Measurements from ENCODE around the gene DDX46. TPM values are rescaled to one million over a fixed set of nuclear protein-coding genes. Genes with fewer than 3 reads are reported as not detected.

The DDX46 gene
- total and polyA plus RNA-seq, 2 donors (not counting 1 experiment from before 2014, with no cell fraction given) = 15.4 to 80.9 TPM

DNA sequence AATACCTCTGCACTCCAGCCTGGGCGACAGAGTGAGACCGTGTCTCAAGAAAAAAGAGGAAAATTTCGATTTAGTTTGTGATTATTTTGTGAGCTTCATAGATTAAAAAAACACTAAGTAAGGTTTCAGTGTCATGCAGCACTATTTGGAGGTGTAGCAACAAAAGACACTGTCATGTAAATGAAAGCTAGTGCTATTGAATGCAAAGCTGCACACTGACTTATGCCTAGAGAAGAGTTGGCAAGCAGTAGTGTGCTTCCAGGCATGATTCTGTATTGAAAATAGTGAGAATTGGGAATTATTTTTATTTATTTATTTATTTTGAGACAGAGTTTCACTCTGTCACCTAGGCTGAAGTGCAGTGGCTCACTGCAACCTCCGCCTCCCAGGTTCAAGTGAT, 34.5 kb downstream of the DDX46 start:
- H3K9me3 Mint-ChIP-seq (ENCODE audit: insufficient read depth) = no peaks in the 10 kb centered on the region
- no peaks in the 10 kb centered on the region for H3K9me3 ChIP-seq (ENCODE audit: control extremely low read depth in 1 of 3, control insufficient read depth in 2 of 3, insufficient read depth in 1 of 3, low read length in 2 of 3)
- POLR2A ChIA-PET = no interaction called here
- H3K27ac Mint-ChIP-seq = no peak overlapping the region
- H2AFZ ChIP-seq (ENCODE audit: insufficient read depth, low read depth, low read length, poor library complexity, severe bottlenecking) = no peak overlapping the region
- ATAC-seq (ENCODE audit: low read depth) (no peak), DNase-seq (no peak)
- CTCF ChIA-PET = interaction anchor here (0.6 kb wide), 2 partner anchors 56 to 109 kb away, joined by 3 read pairs; no protein-coding TSS in a partner anchor
- H3K4me3 Mint-ChIP-seq = no peak overlapping the region
- H3K27me3 Mint-ChIP-seq = no peaks in the 10 kb centered on the region
- intact Hi-C loops (cut with micrococcal nuclease) = no loop called here
- peaks cover 4% of the 10 kb centered on the region for H3K79me2 ChIP-seq (ENCODE audit: control insufficient read depth, insufficient read depth, low read length)
- H3K4me3 ChIP-seq (ENCODE audit: control extremely low read depth in 1 of 5, extremely low read depth in 1 of 5, insufficient read depth in 1 of 5, low read depth in 2 of 5, low read length in 4 of 5) = no peak overlapping the region
- H3K4me1 Mint-ChIP-seq = no peaks in the 10 kb centered on the region
- H3K27ac ChIP-seq (ENCODE audit: low read length in 2 of 2) = no peak overlapping the region
- TF ChIP-seq, protein P1, sequence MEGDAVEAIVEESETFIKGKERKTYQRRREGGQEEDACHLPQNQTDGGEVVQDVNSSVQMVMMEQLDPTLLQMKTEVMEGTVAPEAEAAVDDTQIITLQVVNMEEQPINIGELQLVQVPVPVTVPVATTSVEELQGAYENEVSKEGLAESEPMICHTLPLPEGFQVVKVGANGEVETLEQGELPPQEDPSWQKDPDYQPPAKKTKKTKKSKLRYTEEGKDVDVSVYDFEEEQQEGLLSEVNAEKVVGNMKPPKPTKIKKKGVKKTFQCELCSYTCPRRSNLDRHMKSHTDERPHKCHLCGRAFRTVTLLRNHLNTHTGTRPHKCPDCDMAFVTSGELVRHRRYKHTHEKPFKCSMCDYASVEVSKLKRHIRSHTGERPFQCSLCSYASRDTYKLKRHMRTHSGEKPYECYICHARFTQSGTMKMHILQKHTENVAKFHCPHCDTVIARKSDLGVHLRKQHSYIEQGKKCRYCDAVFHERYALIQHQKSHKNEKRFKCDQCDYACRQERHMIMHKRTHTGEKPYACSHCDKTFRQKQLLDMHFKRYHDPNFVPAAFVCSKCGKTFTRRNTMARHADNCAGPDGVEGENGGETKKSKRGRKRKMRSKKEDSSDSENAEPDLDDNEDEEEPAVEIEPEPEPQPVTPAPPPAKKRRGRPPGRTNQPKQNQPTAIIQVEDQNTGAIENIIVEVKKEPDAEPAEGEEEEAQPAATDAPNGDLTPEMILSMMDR (IDR thresholded peaks at IDR 0.05) = no peak
- no peak for TF ChIP-seq EZH2 (IDR thresholded peaks at IDR 0.05; ENCODE audit: borderline replicate concordance, insufficient read depth, low read depth, low read length, poor library complexity, severe bottlenecking)
- H3K27me3 ChIP-seq (replicated peaks in 1 of 4; ENCODE audit: control extremely low read depth in 1 of 4, control insufficient read depth in 3 of 4, insufficient read depth in 4 of 4, low read length in 3 of 4) = no peaks in the 10 kb centered on the region
- WGBS (ENCODE audit: insufficient coverage) = 96% methylated on average over 3 of the region's 4 CpGs
- H3K4me1 ChIP-seq (ENCODE audit: control insufficient read depth in 2 of 2, insufficient read depth in 2 of 2, low read length in 2 of 2) = no peaks in the 10 kb centered on the region
- peaks cover 16 to 61% of the 10 kb centered on the region in 2 experiments for H3K36me3 ChIP-seq (replicated peaks in 1 of 2; ENCODE audit: control extremely low read depth in 1 of 2, control insufficient read depth in 1 of 2, extremely low read depth in 1 of 2, insufficient read depth in 2 of 2, low read length in 1 of 2)
- no peaks in the 10 kb centered on the region for H4K20me1 ChIP-seq (ENCODE audit: control insufficient read depth, insufficient read depth, low read length, poor library complexity, severe bottlenecking)
- H3K4me2 ChIP-seq (replicated peaks; ENCODE audit: low read depth, low read length, poor library complexity, severe bottlenecking) = no peak overlapping the region
- no peak overlapping the region for H3K9ac ChIP-seq (ENCODE audit: low read length)

DNA sequence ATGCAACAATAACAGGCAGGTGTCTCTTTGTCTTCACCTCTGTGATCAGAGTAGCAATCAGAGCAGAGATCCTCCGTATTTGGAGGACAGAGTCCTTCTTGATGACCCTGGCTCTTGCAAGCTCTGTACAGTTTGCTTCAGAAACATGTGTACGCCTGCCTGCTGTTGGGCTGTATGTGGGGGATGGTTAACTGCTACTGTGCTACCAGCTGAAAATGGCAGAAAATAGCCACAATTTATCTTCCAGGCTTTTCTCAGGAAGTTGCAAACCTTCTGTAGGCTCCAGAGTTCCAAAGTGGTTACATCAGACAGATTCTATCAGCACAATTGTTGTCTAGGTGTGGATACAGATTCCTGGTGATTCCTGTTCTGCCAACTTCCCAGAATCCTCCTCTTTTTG, 35.5 kb downstream of the DDX46 start:
- CTCF ChIA-PET = no interaction called here
- TF ChIP-seq, protein P1 (IDR thresholded peaks at IDR 0.05) = no peak
- no peak for TF ChIP-seq EZH2 (IDR thresholded peaks at IDR 0.05; ENCODE audit: borderline replicate concordance, insufficient read depth, low read depth, low read length, poor library complexity, severe bottlenecking)
- Histone ChIP-seq H3K9ac (ENCODE audit: low read length) (no peak overlapping the region), H3K9me3 (ENCODE audit: control extremely low read depth in 1 of 3, control insufficient read depth in 2 of 3, insufficient read depth in 1 of 3, low read length in 2 of 3) (no peaks in the 10 kb centered on the region), H4K20me1 (ENCODE audit: control insufficient read depth, insufficient read depth, low read length, poor library complexity, severe bottlenecking) (no peaks in the 10 kb centered on the region), H3K36me3 (replicated peaks in 1 of 2; ENCODE audit: control extremely low read depth in 1 of 2, control insufficient read depth in 1 of 2, extremely low read depth in 1 of 2, insufficient read depth in 2 of 2, low read length in 1 of 2) (peaks cover 19 to 58% of the 10 kb centered on the region in 2 experiments), H3K79me2 (ENCODE audit: control insufficient read depth, insufficient read depth, low read length) (peaks cover 4% of the 10 kb centered on the region), H3K4me2 (replicated peaks; ENCODE audit: low read depth, low read length, poor library complexity, severe bottlenecking) (no peak overlapping the region), H3K4me1 (ENCODE audit: control insufficient read depth in 2 of 2, insufficient read depth in 2 of 2, low read length in 2 of 2) (no peaks in the 10 kb centered on the region), H3K27me3 (replicated peaks in 1 of 4; ENCODE audit: control extremely low read depth in 1 of 4, control insufficient read depth in 3 of 4, insufficient read depth in 4 of 4, low read length in 3 of 4) (no peaks in the 10 kb centered on the region), H3K27ac (ENCODE audit: low read length in 2 of 2) (no peak overlapping the region), H3K4me3 (ENCODE audit: control extremely low read depth in 1 of 5, extremely low read depth in 1 of 5, insufficient read depth in 1 of 5, low read depth in 2 of 5, low read length in 4 of 5) (no peak overlapping the region), H2AFZ (ENCODE audit: insufficient read depth, low read depth, low read length, poor library complexity, severe bottlenecking) (no peak overlapping the region)
- Mint-ChIP-seq H3K4me1 (no peaks in the 10 kb centered on the region), H3K27ac (no peak overlapping the region), H3K4me3 (no peak overlapping the region), H3K27me3 (no peaks in the 10 kb centered on the region), H3K9me3 (ENCODE audit: insufficient read depth) (no peaks in the 10 kb centered on the region)
- 100% methylated on average over 1 of the region's 2 CpGs for WGBS (ENCODE audit: insufficient coverage)
- DNase-seq = no peak
- POLR2A ChIA-PET = no interaction called here
- intact Hi-C loops (cut with micrococcal nuclease) = no loop called here
- no peak for ATAC-seq (ENCODE audit: low read depth)
